Thyroid gland (tissue), 4 donors: ENCODE measurements around the gene TSPAN5.

Experiments used
- POLR2A ChIP-seq, 2 donors: fragments of 450-650 bp; IDR thresholded peaks; one replicate each; pipeline ENCODE4 v1.6.1; 2017; ENCODE audit warnings: antibody characterized with exemption in 2 of 2, mild to moderate bottlenecking in 2 of 2, moderate library complexity in 1 of 2
- TF ChIP-seq, protein P1 (sequence below), 6 experiments: fragments of 200-600 bp in 3 of 6; fragments of 450-650 bp in 3 of 6; sonication (generic) in 3 of 6; IDR thresholded peaks; one replicate each; pipeline ENCODE4 v1.5.1; 2016 to 2019; ENCODE audit warnings: antibody characterized with exemption in 6 of 6, mild to moderate bottlenecking in 2 of 6, inconsistent platforms in 1 of 6, moderate library complexity in 1 of 6

DNA sequence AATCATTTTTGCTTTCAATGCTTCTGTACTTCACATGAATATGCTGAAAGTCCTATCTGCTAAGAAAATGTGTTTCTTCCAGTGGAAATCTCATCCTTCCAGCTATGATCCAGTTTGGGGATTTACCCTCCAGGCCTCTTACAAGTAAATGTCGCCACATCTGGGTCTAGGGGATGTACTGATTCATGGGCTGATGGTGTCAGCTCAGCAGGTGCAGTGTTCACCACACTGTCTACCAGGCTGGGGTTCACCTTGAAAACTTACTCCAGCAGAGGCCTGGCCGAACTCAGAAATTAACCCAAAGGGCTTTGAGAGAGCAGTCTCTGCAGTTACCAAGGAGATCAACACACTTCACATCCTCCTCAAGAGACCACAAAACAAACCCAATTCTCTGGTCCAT lies 154.3 kb downstream of the TSPAN5 start:
- TF ChIP-seq POLR2A (IDR thresholded peaks at IDR 0.05): no peak
- TF ChIP-seq, protein P1, sequence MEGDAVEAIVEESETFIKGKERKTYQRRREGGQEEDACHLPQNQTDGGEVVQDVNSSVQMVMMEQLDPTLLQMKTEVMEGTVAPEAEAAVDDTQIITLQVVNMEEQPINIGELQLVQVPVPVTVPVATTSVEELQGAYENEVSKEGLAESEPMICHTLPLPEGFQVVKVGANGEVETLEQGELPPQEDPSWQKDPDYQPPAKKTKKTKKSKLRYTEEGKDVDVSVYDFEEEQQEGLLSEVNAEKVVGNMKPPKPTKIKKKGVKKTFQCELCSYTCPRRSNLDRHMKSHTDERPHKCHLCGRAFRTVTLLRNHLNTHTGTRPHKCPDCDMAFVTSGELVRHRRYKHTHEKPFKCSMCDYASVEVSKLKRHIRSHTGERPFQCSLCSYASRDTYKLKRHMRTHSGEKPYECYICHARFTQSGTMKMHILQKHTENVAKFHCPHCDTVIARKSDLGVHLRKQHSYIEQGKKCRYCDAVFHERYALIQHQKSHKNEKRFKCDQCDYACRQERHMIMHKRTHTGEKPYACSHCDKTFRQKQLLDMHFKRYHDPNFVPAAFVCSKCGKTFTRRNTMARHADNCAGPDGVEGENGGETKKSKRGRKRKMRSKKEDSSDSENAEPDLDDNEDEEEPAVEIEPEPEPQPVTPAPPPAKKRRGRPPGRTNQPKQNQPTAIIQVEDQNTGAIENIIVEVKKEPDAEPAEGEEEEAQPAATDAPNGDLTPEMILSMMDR (IDR thresholded peaks at IDR 0.05): no peak
